DND-41 (cell line): ENCODE data around the gene HENMT1.

ENCODE experiments used
- CTCF ChIP-seq: IDR thresholded peaks from 2 replicates; pipeline ENCODE4 v1.5.1; 2012; ENCODE audit warnings: borderline replicate concordance, low read length, moderate library complexity, mild to moderate bottlenecking; ENCODE audit not compliant: poor library complexity, severe bottlenecking; ENCODE audit errors: extremely low read depth
- EZH2 ChIP-seq: IDR thresholded peaks from 3 replicates; pipeline ENCODE4 v1.6.1; 2012; ENCODE audit warnings: borderline replicate concordance, low read depth, mild to moderate bottlenecking, moderate library complexity, low read length, inconsistent platforms; ENCODE audit not compliant: severe bottlenecking

- TF ChIP-seq CTCF = no peak
- TF ChIP-seq EZH2 = no peak
Measured at GRCh38 chr1:108671143-108671542, 10.2 kb upstream of the HENMT1 start.
